Astrocyte of the spinal cord (primary cell): Measurements from ENCODE around the gene ELK4.
A peak's percentile ranks its signal among the peaks of the same experiment; 100 is the strongest.

Experiments used
- DNase-seq: peaks from one replicate; pipeline ENCODE4 v3.0.0; 2011; ENCODE audit warnings: low read depth, low spot score
- H3K4me3 ChIP-seq: 2 replicates; pipeline ENCODE4 v1.5.1; 2011; ENCODE audit warnings: low read depth, mild to moderate bottlenecking, low read length, moderate library complexity
- CTCF ChIP-seq: IDR thresholded peaks from 2 replicates; pipeline ENCODE4 v1.5.1; 2012; ENCODE audit warnings: low read depth, mild to moderate bottlenecking, low read length, inconsistent platforms
- in situ Hi-C: cut with HindIII; loops from 2 replicates; pipeline ENCODE4 v1.10.0; 2017; ENCODE audit warnings: low sequenced_read_pairs

The ELK4 gene

GRCh38 chr1:205663286-205663936 is 31.6 kb upstream of the ELK4 start:
- TF ChIP-seq CTCF = no peak
- DNase-seq = no peak
- no peak overlapping the region for H3K4me3 ChIP-seq
- in situ Hi-C loops = no loop called here

- H3K4me3 ChIP-seq = no peak overlapping the region
- in situ Hi-C loops = no loop called here
- TF ChIP-seq CTCF = no peak
- DNase-seq = no peak
These were observed 31.0 kb upstream of the ELK4 start for GRCh38 chr1:205662791-205663190.

GRCh38 chr1:205662135-205662738 is 30.4 kb upstream of the ELK4 start:
- TF ChIP-seq CTCF = no peak
- in situ Hi-C loops = no loop called here
- DNase-seq = no peak
- no peak overlapping the region for H3K4me3 ChIP-seq

- TF ChIP-seq CTCF = no peak
- in situ Hi-C loops = no loop called here
These were observed 29.8 kb upstream of the ELK4 start for GRCh38 chr1:205661429-205662134.

GRCh38 chr1:205660361-205660760 is 28.6 kb upstream of the ELK4 start:
- in situ Hi-C loops = no loop called here
- no peak overlapping the region for H3K4me3 ChIP-seq
- no peak for DNase-seq
- no peak for TF ChIP-seq CTCF

More at GRCh38 chr1:205661429-205662134, 29.8 kb upstream of the ELK4 start:
- H3K4me3 ChIP-seq = no peak overlapping the region
- DNase-seq = no peak

GRCh38 chr1:205658943-205659581 is 27.3 kb upstream of the ELK4 start:
- in situ Hi-C loops = no loop called here
- no peak overlapping the region for H3K4me3 ChIP-seq
- peak; percentile 62 for DNase-seq
- peak; percentile 90 for TF ChIP-seq CTCF
